Measurements from ENCODE around the gene OPRL1.

DNA sequence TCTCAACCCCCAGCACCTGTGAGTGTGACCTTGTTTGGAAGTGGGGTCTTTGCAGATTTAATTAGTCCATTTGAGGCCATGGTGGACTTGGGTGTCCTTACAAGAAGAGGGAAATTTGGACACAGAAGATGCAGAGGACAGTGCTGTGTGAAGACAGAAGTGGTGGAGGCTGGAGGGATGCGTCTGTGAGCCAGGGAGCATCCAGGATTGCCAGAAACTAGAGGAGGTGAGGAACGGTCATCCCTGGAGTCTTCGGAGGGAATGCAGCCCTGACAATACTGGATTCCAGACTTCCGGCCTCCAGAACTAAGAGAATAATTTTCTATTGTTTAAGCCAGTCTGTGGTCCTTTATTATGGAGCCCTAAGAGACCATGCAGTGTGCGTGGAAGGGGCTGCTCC is 50.4 kb downstream of the OPRL1 start:
- TF ChIP-seq, protein P1, sequence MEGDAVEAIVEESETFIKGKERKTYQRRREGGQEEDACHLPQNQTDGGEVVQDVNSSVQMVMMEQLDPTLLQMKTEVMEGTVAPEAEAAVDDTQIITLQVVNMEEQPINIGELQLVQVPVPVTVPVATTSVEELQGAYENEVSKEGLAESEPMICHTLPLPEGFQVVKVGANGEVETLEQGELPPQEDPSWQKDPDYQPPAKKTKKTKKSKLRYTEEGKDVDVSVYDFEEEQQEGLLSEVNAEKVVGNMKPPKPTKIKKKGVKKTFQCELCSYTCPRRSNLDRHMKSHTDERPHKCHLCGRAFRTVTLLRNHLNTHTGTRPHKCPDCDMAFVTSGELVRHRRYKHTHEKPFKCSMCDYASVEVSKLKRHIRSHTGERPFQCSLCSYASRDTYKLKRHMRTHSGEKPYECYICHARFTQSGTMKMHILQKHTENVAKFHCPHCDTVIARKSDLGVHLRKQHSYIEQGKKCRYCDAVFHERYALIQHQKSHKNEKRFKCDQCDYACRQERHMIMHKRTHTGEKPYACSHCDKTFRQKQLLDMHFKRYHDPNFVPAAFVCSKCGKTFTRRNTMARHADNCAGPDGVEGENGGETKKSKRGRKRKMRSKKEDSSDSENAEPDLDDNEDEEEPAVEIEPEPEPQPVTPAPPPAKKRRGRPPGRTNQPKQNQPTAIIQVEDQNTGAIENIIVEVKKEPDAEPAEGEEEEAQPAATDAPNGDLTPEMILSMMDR (conservative IDR thresholded peaks at IDR 0.05), result no peak
- no peak for TF ChIP-seq EZH2 (IDR thresholded peaks at IDR 0.05; ENCODE audit: low read depth)

All from PC-9 (cell line).